Neural progenitor cell (in vitro differentiated cells): ENCODE data around the gene GEMIN5.

Source experiments
- EZH2phosphoT487 ChIP-seq: fragments of 200-600 bp; sonication (generic); IDR thresholded peaks from 2 replicates; pipeline ENCODE4 v1.6.1; 2017; ENCODE audit warnings: antibody characterized with exemption
- TF ChIP-seq, protein P1 (sequence below): fragments of 200-600 bp; sonication (generic); IDR thresholded peaks from 2 replicates; pipeline ENCODE4 v1.5.1; 2017; ENCODE audit warnings: antibody characterized with exemption, mild to moderate bottlenecking

DNA sequence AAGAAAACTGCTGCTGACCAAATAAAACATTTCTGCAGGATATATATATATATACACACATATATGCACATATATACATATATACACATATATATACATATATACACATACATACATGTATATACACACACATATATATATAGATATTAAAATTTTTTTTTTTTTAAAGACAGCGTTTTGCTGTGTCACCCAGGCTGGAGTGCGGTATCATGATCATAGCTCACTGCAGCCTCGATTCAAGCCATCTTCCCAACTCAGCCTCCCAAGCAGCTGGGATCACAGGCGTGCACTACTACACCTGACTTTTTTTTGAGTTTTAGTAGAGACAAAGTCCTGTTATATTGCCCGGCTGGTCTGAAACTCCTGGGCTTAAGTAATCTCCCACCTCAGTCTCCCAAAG lies 5.5 kb upstream of the GEMIN5 start:
- TF ChIP-seq, protein P1, sequence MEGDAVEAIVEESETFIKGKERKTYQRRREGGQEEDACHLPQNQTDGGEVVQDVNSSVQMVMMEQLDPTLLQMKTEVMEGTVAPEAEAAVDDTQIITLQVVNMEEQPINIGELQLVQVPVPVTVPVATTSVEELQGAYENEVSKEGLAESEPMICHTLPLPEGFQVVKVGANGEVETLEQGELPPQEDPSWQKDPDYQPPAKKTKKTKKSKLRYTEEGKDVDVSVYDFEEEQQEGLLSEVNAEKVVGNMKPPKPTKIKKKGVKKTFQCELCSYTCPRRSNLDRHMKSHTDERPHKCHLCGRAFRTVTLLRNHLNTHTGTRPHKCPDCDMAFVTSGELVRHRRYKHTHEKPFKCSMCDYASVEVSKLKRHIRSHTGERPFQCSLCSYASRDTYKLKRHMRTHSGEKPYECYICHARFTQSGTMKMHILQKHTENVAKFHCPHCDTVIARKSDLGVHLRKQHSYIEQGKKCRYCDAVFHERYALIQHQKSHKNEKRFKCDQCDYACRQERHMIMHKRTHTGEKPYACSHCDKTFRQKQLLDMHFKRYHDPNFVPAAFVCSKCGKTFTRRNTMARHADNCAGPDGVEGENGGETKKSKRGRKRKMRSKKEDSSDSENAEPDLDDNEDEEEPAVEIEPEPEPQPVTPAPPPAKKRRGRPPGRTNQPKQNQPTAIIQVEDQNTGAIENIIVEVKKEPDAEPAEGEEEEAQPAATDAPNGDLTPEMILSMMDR = no peak
- no peak for TF ChIP-seq EZH2phosphoT487
